OCI-LY1 (cell line): Measurements from ENCODE around the gene OXNAD1.

Experiments
- H2AFZ ChIP-seq: fragments of 200-600 bp; sonication (generic), shearing (Covaris generic); 2 replicates; pipeline ENCODE4 v1.6.0; 2014; ENCODE audit warnings: antibody characterized with exemption, mild to moderate bottlenecking, low read length
- H3F3A ChIP-seq: fragments of 200-600 bp; sonication (generic), shearing (Covaris generic); 2 replicates; pipeline ENCODE4 v1.6.0; 2014; ENCODE audit warnings: mild to moderate bottlenecking, antibody characterized with exemption, low read length, moderate library complexity; ENCODE audit not compliant: insufficient read depth
- H3K27ac ChIP-seq: fragments of 200-600 bp; sonication (generic); 2 replicates; pipeline ENCODE4 v1.5.1; 2014; ENCODE audit warnings: low read length, mixed run types, mild to moderate bottlenecking, low read depth; ENCODE audit not compliant: poor library complexity, severe bottlenecking
- H3K27me3 ChIP-seq: fragments of 200-600 bp; sonication (generic); 2 replicates; pipeline ENCODE4 v1.6.0; 2014; ENCODE audit warnings: antibody characterized with exemption, mild to moderate bottlenecking, low read length, moderate library complexity; ENCODE audit not compliant: insufficient read depth
- H3K36me3 ChIP-seq: fragments of 200-600 bp; sonication (generic); 2 replicates; pipeline ENCODE4 v1.6.1; 2014; ENCODE audit warnings: mild to moderate bottlenecking, antibody characterized with exemption, low read length, moderate library complexity, mixed read lengths; ENCODE audit not compliant: insufficient read depth
- H3K4me1 ChIP-seq: fragments of 200-600 bp; sonication (generic); 2 replicates; pipeline ENCODE4 v1.5.1; 2014; ENCODE audit warnings: mild to moderate bottlenecking, low read length, moderate library complexity; ENCODE audit not compliant: insufficient read depth, severe bottlenecking
- H3K4me2 ChIP-seq: fragments of 200-600 bp; sonication (generic), shearing (Covaris generic); 2 replicates; pipeline ENCODE4 v1.6.1; 2014; ENCODE audit warnings: low read length
- H3K4me3 ChIP-seq: fragments of 200-600 bp; sonication (generic); 2 replicates; pipeline ENCODE4 v1.5.1; 2014; ENCODE audit warnings: low read length, low read depth, mild to moderate bottlenecking, mixed read lengths; ENCODE audit not compliant: poor library complexity, severe bottlenecking
- H3K79me2 ChIP-seq: fragments of 200-600 bp; shearing (Covaris generic); 2 replicates; pipeline ENCODE4 v1.6.1; 2016; ENCODE audit warnings: mixed run types, low read length, mixed read lengths; ENCODE audit not compliant: insufficient read depth
- H3K9ac ChIP-seq: fragments of 200-600 bp; sonication (generic), shearing (Covaris generic); 2 replicates; pipeline ENCODE4 v1.6.1; 2014; ENCODE audit warnings: mild to moderate bottlenecking, low read length, mixed read lengths
- H3K9me2 ChIP-seq: fragments of 200-600 bp; sonication (generic), shearing (Covaris generic); 2 replicates; pipeline ENCODE4 v1.6.1; 2014; ENCODE audit warnings: low read depth, mild to moderate bottlenecking, low read length, mixed read lengths
- H3K9me3 ChIP-seq: fragments of 200-600 bp; shearing (Covaris generic); 2 replicates; pipeline ENCODE4 v1.6.1; 2014; ENCODE audit warnings: low read length, mixed read lengths
- H4K20me1 ChIP-seq: fragments of 200-600 bp; sonication (generic), shearing (Covaris generic); 2 replicates; pipeline ENCODE4 v1.6.0; 2016; ENCODE audit warnings: mild to moderate bottlenecking, low read length; ENCODE audit not compliant: insufficient read depth
- CTCF ChIP-seq: fragments of 200-600 bp; sonication (generic), shearing (Covaris generic); IDR thresholded peaks from 2 replicates; pipeline ENCODE4 v1.5.1; 2017; ENCODE audit warnings: mild to moderate bottlenecking, antibody characterized with exemption, low read length, moderate library complexity, mixed read lengths
- EZH2 ChIP-seq: fragments of 200-600 bp; sonication (generic), shearing (Covaris generic); IDR thresholded peaks from 2 replicates; pipeline ENCODE4 v1.8.0; 2017; ENCODE audit warnings: borderline replicate concordance, mixed run types, mild to moderate bottlenecking, antibody characterized with exemption, low read length, moderate library complexity, mixed read lengths

The OXNAD1 gene

GRCh38 chr3:16338999-16339398, 74.0 kb downstream of the OXNAD1 start:
- no peak overlapping the region for H3K9ac ChIP-seq
- no peaks in the 10 kb centered on the region for H3K9me3 ChIP-seq
- no peaks in the 10 kb centered on the region for H3K9me2 ChIP-seq
- H2AFZ ChIP-seq: no peak overlapping the region
- no peak for TF ChIP-seq CTCF
- TF ChIP-seq EZH2: no peak
- H3K4me3 ChIP-seq: no peak overlapping the region
- peak overlapping the region; percentile 7 for H3K27ac ChIP-seq
- H3F3A ChIP-seq: no peaks in the 10 kb centered on the region
- peaks cover 21% of the 10 kb centered on the region; the same call in 1 of the 2 replicates for H3K79me2 ChIP-seq
- peaks cover 96% of the 10 kb centered on the region for H3K36me3 ChIP-seq
- no peaks in the 10 kb centered on the region for H4K20me1 ChIP-seq
- H3K4me2 ChIP-seq: no peak overlapping the region
- H3K27me3 ChIP-seq: no peaks in the 10 kb centered on the region
- peaks cover 9% of the 10 kb centered on the region for H3K4me1 ChIP-seq

- Histone ChIP-seq H3K27me3 (no peaks in the 10 kb centered on the region), H3K4me2 (no peak overlapping the region), H3K27ac (no peak overlapping the region), H3K9ac (no peak overlapping the region), H3K4me1 (peaks cover 9% of the 10 kb centered on the region), H4K20me1 (no peaks in the 10 kb centered on the region), H3K9me2 (no peaks in the 10 kb centered on the region), H3F3A (no peaks in the 10 kb centered on the region), H3K36me3 (peaks cover 96% of the 10 kb centered on the region), H3K4me3 (no peak overlapping the region), H2AFZ (no peak overlapping the region), H3K9me3 (no peaks in the 10 kb centered on the region), H3K79me2 (peaks cover 15% of the 10 kb centered on the region; the same call in 1 of the 2 replicates)
- TF ChIP-seq CTCF (no peak), EZH2 (no peak)
Observed at GRCh38 chr3:16343101-16343500, 78.1 kb downstream of the OXNAD1 start.

GRCh38 chr3:16346413-16347081, 81.5 kb downstream of the OXNAD1 start:
- Histone ChIP-seq H3K27me3 (no peaks in the 10 kb centered on the region), H3K36me3 (peaks cover 99% of the 10 kb centered on the region), H3K9me2 (no peaks in the 10 kb centered on the region), H3K4me3 (no peak overlapping the region), H3K9ac (no peak overlapping the region), H3K27ac (no peak overlapping the region), H4K20me1 (no peaks in the 10 kb centered on the region), H2AFZ (no peak overlapping the region), H3K79me2 (peaks cover 7% of the 10 kb centered on the region; the same call in 1 of the 2 replicates), H3F3A (no peaks in the 10 kb centered on the region), H3K4me1 (no peaks in the 10 kb centered on the region), H3K4me2 (no peak overlapping the region), H3K9me3 (no peaks in the 10 kb centered on the region)
- TF ChIP-seq CTCF (no peak), EZH2 (no peak)
